OCI-LY3 (cell line): ENCODE measurements around the gene IFNA1.
A peak's percentile ranks its signal among the peaks of the same experiment; 100 is the strongest.

Experiments
- H2AFZ ChIP-seq: fragments of 200-600, 300-600 bp; shearing (Covaris generic); 2 replicates; pipeline ENCODE4 v1.6.0; 2014; ENCODE audit warnings: antibody characterized with exemption, low read depth, low read length
- H3K27ac ChIP-seq: fragments of 200-600, 300-600 bp; sonication (generic); 2 replicates; pipeline ENCODE4 v1.5.1; 2014; ENCODE audit warnings: mild to moderate bottlenecking, low read length, moderate library complexity, mixed read lengths
- H3K27me3 ChIP-seq: fragments of 200-600, 300-600 bp; sonication (generic); 2 replicates; pipeline ENCODE4 v1.6.1; 2014; ENCODE audit warnings: low read depth, low read length, mixed read lengths
- H3K36me3 ChIP-seq: fragments of 200-600, 300-600 bp; sonication (generic); replicated peaks from 2 replicates; pipeline ENCODE3; 2014; ENCODE audit warnings: low read depth, low read length, mixed read lengths
- H3K4me1 ChIP-seq: fragments of 300-600, 200-600 bp; sonication (generic); 2 replicates; pipeline ENCODE4 v1.6.1; 2014; ENCODE audit warnings: low read length, mixed read lengths
- H3K4me2 ChIP-seq: fragments of 200-600, 300-600 bp; sonication (generic); 2 replicates; pipeline ENCODE4 v1.6.1; 2014; ENCODE audit warnings: low read length, mixed read lengths
- H3K4me3 ChIP-seq: fragments of 300-600, 200-600 bp; sonication (generic); 2 replicates; pipeline ENCODE4 v1.5.1; 2014; ENCODE audit warnings: antibody characterized with exemption, mild to moderate bottlenecking, low read length, moderate library complexity
- H3K79me2 ChIP-seq: fragments of 300-600, 200-600 bp; shearing (Covaris generic); 2 replicates; pipeline ENCODE4 v1.6.1; 2014; ENCODE audit warnings: mild to moderate bottlenecking, low read length, mixed read lengths
- H3K9ac ChIP-seq: fragments of 300-600, 200-600 bp; shearing (Covaris generic); 2 replicates; pipeline ENCODE4 v1.6.0; 2014; ENCODE audit warnings: mild to moderate bottlenecking, low read length, moderate library complexity
- H3K9me3 ChIP-seq: fragments of 200-600, 300-600 bp; shearing (Covaris generic); 2 replicates; pipeline ENCODE4 v1.6.1; 2014; ENCODE audit warnings: low read length, mixed read lengths; ENCODE audit not compliant: insufficient read depth
- H4K20me1 ChIP-seq: fragments of 200-600, 300-600 bp; sonication (generic); 2 replicates; pipeline ENCODE4 v1.6.1; 2016; ENCODE audit warnings: low read length, mixed read lengths; ENCODE audit not compliant: insufficient read depth
- EZH2phosphoT487 ChIP-seq: fragments of 200-600 bp; shearing (Covaris generic); IDR thresholded peaks from 2 replicates; pipeline ENCODE4 v1.6.1; 2018; ENCODE audit warnings: antibody characterized with exemption, mixed run types, low read depth
- TF ChIP-seq, protein P1 (sequence below): fragments of 200-600, 300-600 bp; sonication (generic); IDR thresholded peaks from 2 replicates; pipeline ENCODE4 v1.5.1; 2014; ENCODE audit warnings: antibody characterized with exemption, low read length, low read depth

IFNA1 gene

DNA sequence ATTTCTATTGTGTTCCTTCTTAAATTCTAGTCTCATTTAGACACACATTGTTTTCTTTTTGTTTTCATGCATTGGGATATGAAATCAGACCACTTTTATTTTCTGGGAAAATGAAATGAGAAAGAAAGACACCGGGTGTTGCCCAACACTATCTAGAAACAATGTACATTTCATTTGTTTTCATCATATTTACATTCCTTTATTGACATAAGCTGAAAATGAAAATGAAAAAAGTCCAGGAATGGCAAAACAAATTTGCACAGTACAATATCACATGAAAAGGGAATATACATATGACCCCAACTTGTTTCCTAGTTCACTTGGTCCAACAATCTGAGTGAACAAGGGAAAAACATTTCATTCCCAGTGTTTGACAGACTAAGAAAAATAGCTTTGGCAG lies 21.1 kb downstream of the IFNA1 start:
- H3K27ac ChIP-seq, result no peak overlapping the region
- no peaks in the 10 kb centered on the region for H3K36me3 ChIP-seq
- peaks cover 54% of the 10 kb centered on the region for H3K27me3 ChIP-seq
- no peak overlapping the region for H3K9ac ChIP-seq
- no peaks in the 10 kb centered on the region for H3K79me2 ChIP-seq
- no peaks in the 10 kb centered on the region for H3K4me1 ChIP-seq
- 0 out of 2 replicates have a peak, but pooled peaks cover 3% of the 10 kb centered on the region for H4K20me1 ChIP-seq
- TF ChIP-seq EZH2phosphoT487, result no peak
- H3K4me3 ChIP-seq, result no peak overlapping the region
- no peak overlapping the region for H3K4me2 ChIP-seq
- no peak overlapping the region for H2AFZ ChIP-seq
- no peaks in the 10 kb centered on the region for H3K9me3 ChIP-seq

DNA sequence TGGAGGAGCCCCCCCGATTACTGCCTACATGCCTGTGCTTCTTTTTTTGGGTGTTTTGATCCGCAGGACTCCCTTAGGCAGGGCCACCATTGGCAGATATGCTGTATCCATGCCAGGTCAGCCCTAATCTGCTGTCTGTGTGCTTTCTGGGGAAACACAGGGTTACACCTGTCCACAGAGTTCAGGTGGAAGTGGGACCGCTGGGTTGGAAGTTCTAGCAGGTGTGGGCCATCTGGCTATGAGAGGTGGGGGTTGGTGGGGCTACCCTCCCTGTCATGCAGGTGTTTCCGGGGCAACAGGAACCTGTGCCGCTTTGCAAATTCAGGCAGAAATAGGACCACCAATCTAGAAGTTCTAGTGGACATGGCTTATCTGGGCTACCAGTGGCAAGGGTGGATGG lies 24.9 kb downstream of the IFNA1 start:
- Histone ChIP-seq H3K4me3 (no peak overlapping the region), H3K79me2 (no peaks in the 10 kb centered on the region), H4K20me1 (no peaks in the 10 kb centered on the region), H3K4me1 (no peaks in the 10 kb centered on the region), H2AFZ (no peak overlapping the region), H3K36me3 (no peaks in the 10 kb centered on the region), H3K9ac (no peak overlapping the region), H3K9me3 (no peaks in the 10 kb centered on the region), H3K27me3 (peaks cover 63% of the 10 kb centered on the region), H3K4me2 (no peak overlapping the region), H3K27ac (no peak overlapping the region)
- TF ChIP-seq, protein P1, sequence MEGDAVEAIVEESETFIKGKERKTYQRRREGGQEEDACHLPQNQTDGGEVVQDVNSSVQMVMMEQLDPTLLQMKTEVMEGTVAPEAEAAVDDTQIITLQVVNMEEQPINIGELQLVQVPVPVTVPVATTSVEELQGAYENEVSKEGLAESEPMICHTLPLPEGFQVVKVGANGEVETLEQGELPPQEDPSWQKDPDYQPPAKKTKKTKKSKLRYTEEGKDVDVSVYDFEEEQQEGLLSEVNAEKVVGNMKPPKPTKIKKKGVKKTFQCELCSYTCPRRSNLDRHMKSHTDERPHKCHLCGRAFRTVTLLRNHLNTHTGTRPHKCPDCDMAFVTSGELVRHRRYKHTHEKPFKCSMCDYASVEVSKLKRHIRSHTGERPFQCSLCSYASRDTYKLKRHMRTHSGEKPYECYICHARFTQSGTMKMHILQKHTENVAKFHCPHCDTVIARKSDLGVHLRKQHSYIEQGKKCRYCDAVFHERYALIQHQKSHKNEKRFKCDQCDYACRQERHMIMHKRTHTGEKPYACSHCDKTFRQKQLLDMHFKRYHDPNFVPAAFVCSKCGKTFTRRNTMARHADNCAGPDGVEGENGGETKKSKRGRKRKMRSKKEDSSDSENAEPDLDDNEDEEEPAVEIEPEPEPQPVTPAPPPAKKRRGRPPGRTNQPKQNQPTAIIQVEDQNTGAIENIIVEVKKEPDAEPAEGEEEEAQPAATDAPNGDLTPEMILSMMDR, result no peak
- TF ChIP-seq EZH2phosphoT487, result no peak

DNA sequence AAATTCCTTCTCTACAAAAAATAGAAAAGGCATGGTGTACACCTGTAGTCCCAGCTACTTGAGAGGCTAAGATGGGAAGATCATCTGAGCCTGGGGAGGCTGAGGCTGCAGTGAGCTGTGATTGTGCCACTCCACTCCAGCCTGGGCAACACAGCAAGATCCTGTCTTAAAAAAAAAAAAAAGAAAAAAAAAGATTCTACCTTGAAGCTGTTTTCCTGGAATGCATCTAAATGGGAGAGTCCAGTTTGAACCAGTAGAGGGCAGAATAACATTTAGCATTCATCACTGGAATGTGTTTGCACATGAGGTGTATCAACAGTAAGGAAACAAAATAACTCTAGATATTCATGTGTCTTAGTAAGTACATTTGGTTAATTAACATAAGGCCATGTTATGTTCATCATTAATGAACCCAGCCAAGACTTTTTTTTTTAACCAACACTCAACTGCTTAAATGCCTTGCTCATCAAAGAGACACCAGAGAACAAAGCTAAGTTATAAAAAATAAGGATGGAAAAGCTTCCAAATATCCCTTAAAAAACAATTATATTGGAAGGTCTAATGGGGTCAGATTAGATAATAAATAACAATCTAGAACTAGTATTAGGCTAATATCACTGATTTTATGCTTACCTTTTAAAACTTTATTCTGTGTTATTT lies 25.8 kb downstream of the IFNA1 start:
- Histone ChIP-seq H3K4me2 (no peak overlapping the region), H4K20me1 (no peaks in the 10 kb centered on the region), H3K4me3 (no peak overlapping the region), H2AFZ (no peak overlapping the region), H3K79me2 (no peaks in the 10 kb centered on the region), H3K4me1 (no peaks in the 10 kb centered on the region), H3K9me3 (no peaks in the 10 kb centered on the region), H3K9ac (no peak overlapping the region), H3K27ac (no peak overlapping the region), H3K27me3 (peaks cover 62% of the 10 kb centered on the region), H3K36me3 (no peaks in the 10 kb centered on the region)
- no peak for TF ChIP-seq EZH2phosphoT487
- TF ChIP-seq, protein P1, result peak; percentile 78

DNA sequence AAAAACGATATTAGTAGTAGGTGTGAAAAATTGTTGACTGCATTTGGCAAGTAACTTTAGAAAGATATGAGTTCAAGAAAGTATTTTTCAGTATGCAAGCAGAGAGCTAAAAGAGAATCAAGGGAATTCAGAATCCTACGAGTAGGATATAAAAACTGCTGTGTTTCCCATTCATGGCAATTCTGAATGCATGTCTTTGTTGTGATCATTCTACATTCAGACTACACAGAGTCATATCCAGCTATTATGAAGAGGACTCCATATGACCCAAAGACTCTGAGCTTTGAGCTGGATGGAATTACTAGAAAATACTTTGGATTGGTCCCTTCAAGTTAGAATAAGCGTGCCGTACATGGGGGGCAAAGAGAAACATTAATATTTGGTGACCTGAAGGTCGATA lies 29.9 kb downstream of the IFNA1 start:
- H3K79me2 ChIP-seq, result no peaks in the 10 kb centered on the region
- no peaks in the 10 kb centered on the region for H3K9me3 ChIP-seq
- H3K27ac ChIP-seq, result no peak overlapping the region
- H3K4me1 ChIP-seq, result no peaks in the 10 kb centered on the region
- no peaks in the 10 kb centered on the region for H4K20me1 ChIP-seq
- H3K36me3 ChIP-seq, result no peaks in the 10 kb centered on the region
- no peak overlapping the region for H3K4me3 ChIP-seq
- no peak for TF ChIP-seq EZH2phosphoT487
- TF ChIP-seq, protein P1, result no peak
- H2AFZ ChIP-seq, result no peak overlapping the region
- no peak overlapping the region for H3K4me2 ChIP-seq
- H3K9ac ChIP-seq, result no peak overlapping the region
- H3K27me3 ChIP-seq, result peaks cover 44% of the 10 kb centered on the region
